Small intestine (tissue), 7 donors: ENCODE data around the gene IFT122. TPM values are rescaled to one million over a fixed set of nuclear protein-coding genes. Genes with fewer than 3 reads are reported as not detected.
"Not testable (repeated sequence)": the region's sequence is repeated elsewhere in the genome, so short reads cannot be mapped to it uniquely, and the experiment has no call there.

Experiments used
- DNase-seq, 2 donors: peaks; one replicate each; pipeline versions ENCODE4 v3.0.0 to v3.0.0-alpha.2; 2013
- FAIRE-seq: peaks from 2 replicates; lab custom pipeline; 2012; peaks lifted over from hg19 to GRCh38; lab: Jason Lieb, UNC
- H3K27ac ChIP-seq, 3 donors: one replicate each; pipeline ENCODE4 v1.5.1; 2013; ENCODE audit warnings: low read length in 2 of 3, mild to moderate bottlenecking in 2 of 3, control low read depth in 1 of 3, inconsistent platforms in 1 of 3, low read depth in 1 of 3, moderate library complexity in 1 of 3
- H3K27me3 ChIP-seq, 3 donors: one replicate each; pipeline ENCODE4 v1.6.1; 2013; ENCODE audit warnings: low read length in 3 of 3, inconsistent platforms in 1 of 3; ENCODE audit not compliant: control insufficient read depth in 3 of 3, insufficient read depth in 3 of 3
- H3K36me3 ChIP-seq, 3 donors: one replicate each; pipeline ENCODE4 v1.6.1; 2013; ENCODE audit warnings: low read length in 3 of 3, inconsistent platforms in 1 of 3, low read depth in 1 of 3, mild to moderate bottlenecking in 1 of 3, moderate library complexity in 1 of 3; ENCODE audit not compliant: control insufficient read depth in 3 of 3, insufficient read depth in 2 of 3
- H3K4me1 ChIP-seq, 3 donors: one replicate each; pipeline ENCODE4 v1.6.1; 2013; ENCODE audit warnings: low read length in 2 of 3, inconsistent platforms in 1 of 3, low read depth in 1 of 3, mild to moderate bottlenecking in 1 of 3, moderate library complexity in 1 of 3; ENCODE audit not compliant: control insufficient read depth in 3 of 3, insufficient read depth in 2 of 3
- H3K4me3 ChIP-seq, 3 donors: one replicate each; pipeline ENCODE4 v1.5.1; 2013; ENCODE audit warnings: low read length in 3 of 3, control low read depth in 1 of 3, inconsistent platforms in 1 of 3, low read depth in 1 of 3, mild to moderate bottlenecking in 1 of 3, moderate library complexity in 1 of 3
- H3K9me3 ChIP-seq, 2 donors: one replicate each; pipeline ENCODE4 v1.6.1; 2013; ENCODE audit warnings: low read depth in 1 of 2, low read length in 1 of 2; ENCODE audit not compliant: control insufficient read depth in 2 of 2, insufficient read depth in 1 of 2
- WGBS, 3 donors: extraction: QIAGEN DNeasy Blood & Tissue Kit; methylation state at CpG; one replicate each; pipeline ENCODE4 v1.1.7; 2013; 5-methylcytosine and 5-hydroxymethylcytosine counted together
- polyA plus RNA-seq, 4 donors: library from polyadenylated mRNA; stranded (reverse) in 3 of 4; unstranded in 1 of 4; fragments of 200-250 nt in 3 of 4; fragments of 120-200 nt in 1 of 4; gene quantifications; one replicate each; pipeline versions ENCODE4 v1.2.1 to v1.2.3, GENCODE V29; 2013
- donor health status: healthy with polysubstance abuse.
- donor health status: control.
- donor health status: control.
- donor health status: Bipolar disorder and iron deficiency.
- donor health status: healthy.

The IFT122 gene
- polyA plus RNA-seq, 4 donors = 5.1 to 31.9 (median 9.1) TPM

DNA sequence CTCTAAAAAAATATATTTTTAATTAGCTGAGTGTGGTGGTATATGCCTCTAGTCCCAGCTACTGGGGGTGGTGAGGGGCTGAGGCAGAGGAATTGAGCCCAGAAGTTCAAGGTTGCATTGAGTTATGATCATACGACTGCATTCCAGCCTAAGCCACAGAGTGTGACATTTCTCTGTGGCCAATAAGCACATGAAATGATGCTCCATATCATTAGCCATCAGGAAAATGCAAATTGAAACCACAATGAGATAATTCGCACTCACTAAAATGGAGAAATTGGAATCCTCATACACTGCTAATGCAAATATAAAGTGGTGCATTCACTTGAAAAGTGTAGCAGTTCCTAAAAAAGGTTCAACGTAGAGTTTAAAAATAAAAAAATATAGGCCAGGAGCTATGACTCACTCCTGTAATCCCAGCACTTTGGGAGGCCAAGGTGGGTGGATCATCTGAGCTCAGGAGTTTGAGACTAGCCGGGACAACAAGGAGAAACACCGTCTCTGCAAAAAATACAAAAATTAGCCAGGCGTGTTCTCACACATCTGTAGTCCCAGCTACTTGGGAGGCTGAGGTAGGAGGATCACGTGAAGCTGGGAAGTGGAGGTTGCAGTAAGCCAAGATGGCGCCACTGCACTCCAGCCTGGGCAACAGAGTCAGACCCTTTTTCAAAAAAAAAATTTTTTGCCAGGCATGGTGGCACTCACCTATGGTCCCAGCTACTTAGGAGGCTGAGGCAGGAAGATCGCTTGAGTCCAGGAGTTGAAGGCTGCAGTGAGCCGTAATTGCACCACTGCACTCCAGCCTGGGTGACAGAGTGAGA lies 35.2 kb downstream of the IFT122 start:
- H3K4me1 ChIP-seq = peaks cover 0 to 1% (median 0%) of the 10 kb centered on the region in 3 donors
- no peak for FAIRE-seq
- H3K4me3 ChIP-seq = no peak overlapping the region
- H3K27ac ChIP-seq = no peak overlapping the region
- DNase-seq = no peak
- peaks cover 3 to 48% (median 5%) of the 10 kb centered on the region in 3 donors for H3K36me3 ChIP-seq
- 94 to 95% (median 95%) methylated on average over 10 of the region's 10 CpGs for whole genome bisulfite sequencing, 3 donors
- no peaks in the 10 kb centered on the region for H3K9me3 ChIP-seq
- H3K27me3 ChIP-seq = no peaks in the 10 kb centered on the region

DNA sequence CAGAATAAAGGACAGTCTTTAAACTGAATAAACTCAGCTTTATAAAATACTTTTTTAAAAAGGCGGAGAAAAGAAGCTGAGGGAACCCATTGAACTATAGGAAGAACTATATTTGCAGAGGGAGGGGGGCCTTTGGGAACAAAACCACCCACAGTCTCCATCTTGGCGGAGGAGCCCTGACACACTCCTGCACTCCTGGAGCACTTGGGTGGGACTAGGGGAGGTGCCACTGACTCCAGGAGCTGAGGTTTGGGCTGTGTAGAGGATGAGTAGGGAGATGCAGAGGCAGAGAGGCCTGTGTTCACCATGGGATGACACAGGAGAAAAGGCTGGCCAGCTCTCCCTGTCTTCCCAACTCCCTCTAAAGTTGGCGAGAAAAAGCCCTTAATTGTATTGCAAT lies 35.8 kb downstream of the IFT122 start:
- H3K27ac ChIP-seq = no peak overlapping the region
- 95 to 100% (median 97%) methylated on average over 3 of the region's 3 CpGs for WGBS, 3 donors
- H3K9me3 ChIP-seq = no peaks in the 10 kb centered on the region
- peaks cover 0 to 1% (median 0%) of the 10 kb centered on the region in 3 donors for H3K4me1 ChIP-seq
- DNase-seq = no peak
- FAIRE-seq = no peak
- no peak overlapping the region for H3K4me3 ChIP-seq
- no peaks in the 10 kb centered on the region for H3K27me3 ChIP-seq
- peaks cover 3 to 52% (median 5%) of the 10 kb centered on the region in 3 donors for H3K36me3 ChIP-seq

DNA sequence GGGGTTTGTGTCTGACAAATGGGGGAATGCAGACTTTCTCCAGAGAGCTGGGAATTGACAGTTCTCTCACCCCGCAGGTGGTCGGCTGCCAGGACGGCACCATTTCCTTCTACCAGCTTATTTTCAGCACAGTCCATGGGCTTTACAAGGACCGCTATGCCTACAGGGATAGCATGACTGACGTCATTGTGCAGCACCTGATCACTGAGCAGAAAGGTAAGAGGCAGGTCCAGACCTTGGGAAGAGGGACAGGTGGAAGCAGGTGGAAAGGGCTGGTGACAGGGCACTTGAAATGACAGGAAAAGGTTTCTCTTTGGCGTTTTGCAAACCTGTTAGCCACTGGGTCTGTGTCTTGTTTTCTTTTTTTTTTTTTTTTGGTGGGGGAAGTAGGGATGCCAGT lies 36.6 kb downstream of the IFT122 start:
- 87 to 94% (median 94%) methylated on average over 6 of the region's 6 CpGs for WGBS, 3 donors
- no peak for DNase-seq
- Histone ChIP-seq H3K27ac (no peak overlapping the region), H3K27me3 (no peaks in the 10 kb centered on the region), H3K36me3 (peaks cover 4 to 51% (median 5%) of the 10 kb centered on the region in 3 donors), H3K9me3 (no peaks in the 10 kb centered on the region), H3K4me3 (no peak overlapping the region), H3K4me1 (peaks cover 0 to 1% (median 0%) of the 10 kb centered on the region in 3 donors)
- FAIRE-seq = no peak

DNA sequence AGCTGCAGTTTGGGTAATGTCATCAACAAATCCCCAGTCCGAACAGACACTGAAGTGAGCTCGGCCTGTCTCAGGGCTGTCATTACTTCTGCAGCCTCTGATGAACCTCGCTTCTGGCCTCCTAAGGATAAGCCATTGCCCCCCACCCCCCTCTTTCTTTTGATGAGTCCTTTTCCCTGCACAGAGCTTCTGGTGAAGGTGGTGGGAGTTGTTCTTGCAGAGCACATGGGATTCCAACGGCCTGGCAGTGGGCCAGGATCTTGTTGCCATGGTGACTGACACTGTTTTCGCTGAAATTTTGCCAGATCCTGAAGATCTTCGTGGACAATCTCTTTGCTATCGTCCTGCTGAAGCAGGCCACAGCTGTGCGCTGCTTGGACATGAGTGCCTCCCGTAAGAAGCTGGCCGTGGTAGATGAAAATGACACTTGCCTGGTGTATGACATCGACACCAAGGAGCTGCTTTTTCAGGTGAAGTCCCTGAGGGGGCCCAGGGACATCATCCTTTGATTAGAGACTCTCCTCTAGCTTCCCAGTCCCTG lies 41.3 kb downstream of the IFT122 start:
- 64 to 82% (median 75%) methylated on average over 5 to 8 of the region's 11 CpGs for WGBS, 3 donors
- not testable (repeated sequence) for H3K27me3 ChIP-seq, FAIRE-seq, H3K9me3 ChIP-seq, H3K4me1 ChIP-seq, H3K4me3 ChIP-seq
- H3K27ac ChIP-seq = peak overlapping the region in 1 of 3 donors; percentile 48
- peak in 1 of 2 donors; percentile 14 for DNase-seq
- H3K36me3 ChIP-seq = peaks cover 6 to 73% (median 8%) of the 10 kb centered on the region in 3 donors

DNA sequence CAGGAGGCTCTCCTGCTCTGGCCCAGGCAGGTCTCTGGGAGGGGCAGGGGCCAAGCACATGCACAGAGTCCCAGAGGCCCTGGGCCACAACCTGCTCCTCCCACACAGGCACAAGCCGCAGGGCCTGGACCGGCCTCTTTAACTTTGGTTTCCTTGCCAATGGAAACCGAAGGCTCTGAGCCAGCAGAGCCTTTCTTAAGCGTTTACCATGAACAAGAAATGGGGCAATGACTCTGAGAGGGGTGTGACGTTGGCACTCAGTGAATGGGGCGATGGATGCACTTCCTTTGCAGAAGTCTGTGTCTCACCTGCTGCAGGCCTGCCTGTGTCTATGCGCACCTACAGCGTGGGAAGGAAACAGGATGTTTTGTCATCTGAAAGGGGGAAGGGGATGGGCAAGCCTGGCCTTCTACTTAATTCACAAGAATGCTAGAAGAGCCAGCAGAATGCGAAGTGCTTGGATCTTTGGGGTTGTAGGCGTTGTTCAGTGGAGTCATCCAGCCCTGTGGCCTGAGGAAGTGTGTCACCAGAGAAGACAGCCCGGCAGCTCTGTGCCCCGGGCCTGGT lies 41.8 kb downstream of the IFT122 start:
- peaks cover 6 to 73% (median 8%) of the 10 kb centered on the region in 3 donors for H3K36me3 ChIP-seq
- WGBS, 3 donors = 63 to 85% (median 82%) methylated on average over 12 of the region's 12 CpGs
- peaks cover 0 to 1% (median 0%) of the 10 kb centered on the region in 3 donors for H3K4me1 ChIP-seq
- H3K4me3 ChIP-seq = no peak overlapping the region
- no peaks in the 10 kb centered on the region for H3K27me3 ChIP-seq
- DNase-seq = no peak
- no peaks in the 10 kb centered on the region for H3K9me3 ChIP-seq
- no peak for FAIRE-seq
- H3K27ac ChIP-seq = peak overlapping the region in 1 of 3 donors; percentile 48

DNA sequence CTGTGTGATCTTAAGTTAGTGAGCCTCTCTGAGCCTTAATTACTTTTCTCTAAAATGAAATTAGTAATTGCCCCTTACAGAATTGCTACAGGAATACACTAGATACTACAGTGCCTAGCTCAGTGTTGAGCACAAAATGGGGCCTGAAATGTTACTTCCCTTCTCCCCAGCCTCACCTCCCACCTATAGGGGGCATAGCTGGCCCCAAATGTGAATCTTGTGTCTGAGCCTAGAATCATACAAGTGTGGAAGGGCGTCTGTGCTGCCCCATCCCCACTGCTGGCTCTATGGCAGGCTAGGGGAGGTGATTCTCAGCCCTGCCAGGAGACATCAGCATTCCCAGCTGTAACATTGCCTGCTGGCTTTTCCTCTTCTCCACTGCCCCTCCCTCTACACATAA lies 42.7 kb downstream of the IFT122 start:
- H3K9me3 ChIP-seq = no peaks in the 10 kb centered on the region

DNA sequence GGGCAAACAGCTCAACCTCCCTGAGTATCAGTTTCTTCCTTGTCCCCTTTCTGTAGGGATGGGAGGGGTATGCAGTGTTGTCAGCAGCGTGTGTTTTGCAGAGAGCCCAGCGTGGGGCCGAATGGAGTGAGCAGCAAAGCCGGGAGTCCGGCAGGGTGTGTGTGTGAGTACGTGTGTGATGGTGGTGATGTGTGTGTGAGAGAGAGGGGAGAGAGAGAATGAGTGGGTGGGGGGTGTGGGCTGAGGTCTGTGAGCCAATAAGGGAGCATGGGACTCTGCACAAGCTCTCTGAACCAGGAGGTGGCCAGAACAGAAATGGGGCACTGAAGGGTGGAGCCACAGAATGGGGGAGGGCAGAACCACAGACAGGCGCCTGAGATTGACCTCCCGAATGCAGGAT lies 43.8 kb downstream of the IFT122 start:
- no peak for DNase-seq
- 92 to 98% (median 92%) methylated on average over 8 of the region's 8 CpGs for WGBS, 3 donors
- H3K4me3 ChIP-seq = no peak overlapping the region
- H3K4me1 ChIP-seq = no peaks in the 10 kb centered on the region
- no peaks in the 10 kb centered on the region for H3K27me3 ChIP-seq
- H3K27ac ChIP-seq = no peak overlapping the region
- H3K9me3 ChIP-seq = no peaks in the 10 kb centered on the region
- FAIRE-seq = no peak
- peaks cover 3 to 66% (median 8%) of the 10 kb centered on the region in 3 donors for H3K36me3 ChIP-seq

More for the DNA sequence above, 42.7 kb downstream of the IFT122 start:
- H3K27me3 ChIP-seq = no peaks in the 10 kb centered on the region
- H3K4me1 ChIP-seq = no peaks in the 10 kb centered on the region
- no peak overlapping the region for H3K27ac ChIP-seq
- H3K4me3 ChIP-seq = no peak overlapping the region
- 52 to 81% (median 69%) methylated on average over 1 of the region's 1 CpG for WGBS, 3 donors
- peaks cover 6 to 69% (median 8%) of the 10 kb centered on the region in 3 donors for H3K36me3 ChIP-seq
- DNase-seq = no peak
- FAIRE-seq = no peak

DNA sequence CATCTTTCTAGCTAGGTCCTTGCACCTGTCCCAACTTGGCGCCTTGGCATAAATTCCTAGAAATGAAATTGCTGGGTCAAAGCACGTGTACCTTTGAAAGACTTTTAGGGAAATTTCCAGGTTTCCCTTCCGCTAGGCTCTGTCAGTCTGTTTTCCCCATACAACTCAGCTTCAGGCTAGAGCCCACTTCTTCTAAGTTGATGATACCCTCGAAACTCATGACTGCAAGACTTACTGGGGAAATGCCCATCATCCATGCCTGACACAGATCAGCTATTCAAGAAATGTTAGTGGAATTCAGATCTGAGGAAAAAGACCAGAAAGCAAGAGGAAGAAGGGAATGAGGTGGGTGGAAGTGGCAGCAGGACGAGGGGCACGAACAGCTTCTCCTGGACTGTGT lies 45.1 kb downstream of the IFT122 start:
- not testable (repeated sequence) for H3K9me3 ChIP-seq, FAIRE-seq, DNase-seq, H3K27me3 ChIP-seq, H3K4me3 ChIP-seq, H3K4me1 ChIP-seq
- Histone ChIP-seq H3K27ac (peak overlapping the region in 1 of 3 donors; percentile 5), H3K36me3 (peaks cover 3 to 57% (median 3%) of the 10 kb centered on the region in 3 donors)
- 89 to 93% (median 89%) methylated on average over 6 of the region's 6 CpGs for WGBS, 3 donors
